ENCODE measurements around the gene GGTLC2. TPM values are rescaled to one million over a fixed set of nuclear protein-coding genes. Genes with fewer than 3 reads are reported as not detected.

The GGTLC2 gene
- total RNA-seq, 2 experiments from 2014 or later, result not detected

- ChIA-PET POLR2A (no interaction called here), CTCF (no interaction called here)
- Mint-ChIP-seq H3K4me3 (no peak overlapping the region), H3K27me3 (peaks cover 9% of the 10 kb centered on the region), H3K4me1 (ENCODE audit: low read depth) (no peaks in the 10 kb centered on the region), H3K36me3 (ENCODE audit: low read depth) (no peaks in the 10 kb centered on the region), H3K9me3 (no peaks in the 10 kb centered on the region), H3K27ac (no peak overlapping the region)
- intact Hi-C loops (cut with micrococcal nuclease), result no loop called here
- ATAC-seq (no peak), DNase-seq (no peak)
- no peak for TF ChIP-seq CTCF (IDR thresholded peaks at IDR 0.05)
Measured at GRCh38 chr22:22678970-22679369, 34.6 kb downstream of the GGTLC2 start.

GRCh38 chr22:22680396-22680795, 36.0 kb downstream of the GGTLC2 start:
- Mint-ChIP-seq H3K27ac (no peak overlapping the region), H3K9me3 (no peaks in the 10 kb centered on the region), H3K36me3 (ENCODE audit: low read depth) (no peaks in the 10 kb centered on the region), H3K27me3 (peaks cover 3% of the 10 kb centered on the region), H3K4me1 (ENCODE audit: low read depth) (no peaks in the 10 kb centered on the region), H3K4me3 (no peak overlapping the region)
- DNase-seq (no peak), ATAC-seq (no peak)
- ChIA-PET POLR2A (no interaction called here), CTCF (interaction anchor here (1.1 kb wide), 1 partner anchor 22 kb away, joined by 3 read pairs; no protein-coding TSS in a partner anchor)
- TF ChIP-seq CTCF (IDR thresholded peaks at IDR 0.05), result no peak
- intact Hi-C loops (cut with micrococcal nuclease), result no loop called here

GRCh38 chr22:22681221-22681739, 36.9 kb downstream of the GGTLC2 start:
- no peaks in the 10 kb centered on the region for H3K4me1 Mint-ChIP-seq (ENCODE audit: low read depth)
- DNase-seq, result no peak
- no peak for ATAC-seq
- peaks cover 1% of the 10 kb centered on the region for H3K27me3 Mint-ChIP-seq
- no peak overlapping the region for H3K4me3 Mint-ChIP-seq
- ChIA-PET CTCF (interaction anchor here (1.1 kb wide), 1 partner anchor 21 kb away, joined by 3 read pairs; no protein-coding TSS in a partner anchor), POLR2A (no interaction called here)
- no peak overlapping the region for H3K27ac Mint-ChIP-seq
- H3K9me3 Mint-ChIP-seq, result no peaks in the 10 kb centered on the region
- intact Hi-C loops (cut with micrococcal nuclease), result no loop called here
- no peak for TF ChIP-seq CTCF (IDR thresholded peaks at IDR 0.05)
- no peaks in the 10 kb centered on the region for H3K36me3 Mint-ChIP-seq (ENCODE audit: low read depth)

GRCh38 chr22:22682196-22682595, 37.8 kb downstream of the GGTLC2 start:
- Mint-ChIP-seq H3K9me3 (no peaks in the 10 kb centered on the region), H3K27me3 (no peaks in the 10 kb centered on the region), H3K27ac (no peak overlapping the region), H3K4me1 (ENCODE audit: low read depth) (no peaks in the 10 kb centered on the region), H3K4me3 (no peak overlapping the region), H3K36me3 (ENCODE audit: low read depth) (no peaks in the 10 kb centered on the region)
- TF ChIP-seq CTCF (IDR thresholded peaks at IDR 0.05), result no peak
- intact Hi-C loops (cut with micrococcal nuclease), result no loop called here
- ChIA-PET POLR2A (no interaction called here), CTCF (no interaction called here)
- ATAC-seq (no peak), DNase-seq (no peak)

- ChIA-PET CTCF (interaction anchor here (1.1 kb wide), 1 partner anchor 95 kb away, joined by 3 read pairs; no protein-coding TSS in a partner anchor), POLR2A (no interaction called here)
- Mint-ChIP-seq H3K27me3 (no peaks in the 10 kb centered on the region), H3K27ac (no peak overlapping the region), H3K9me3 (no peaks in the 10 kb centered on the region), H3K4me3 (no peak overlapping the region), H3K4me1 (ENCODE audit: low read depth) (no peaks in the 10 kb centered on the region), H3K36me3 (ENCODE audit: low read depth) (no peaks in the 10 kb centered on the region)
- DNase-seq, result no peak
- ATAC-seq, result no peak
- no peak for TF ChIP-seq CTCF (IDR thresholded peaks at IDR 0.05)
- intact Hi-C loops (cut with micrococcal nuclease), result no loop called here
Measured at GRCh38 chr22:22682807-22683667, 38.6 kb downstream of the GGTLC2 start.

Data from activated CD8-positive, alpha-beta T cell treated with anti-CD3 and anti-CD28 coated beads for 36 hours (primary cell).